Caco-2 (cell line): Measurements from ENCODE around the gene SCML2. TPM values are rescaled to one million over a fixed set of nuclear protein-coding genes. Genes with fewer than 3 reads are reported as not detected.

Experiments used
- Bru-seq: library from RNA; stranded (reverse); fragments of 400-500 nt; gene quantifications from one replicate; lab custom pipeline; 2021; lab: Mats Ljungman, UMichigan
- BruChase-seq, 2 experiments: library from RNA; stranded (reverse); fragments of 400-500 nt; gene quantifications; one replicate each; lab custom pipeline; 2021; lab: Mats Ljungman, UMichigan
- BruUV-seq: library from RNA; stranded (reverse); fragments of 400-500 nt; replicated peaks from 2 replicates; lab custom pipeline; 2021; lab: Mats Ljungman, UMichigan
- CTCF ChIA-PET: fragments of 300-600 bp; sonication (Branson Sonifier 250); formaldehyde crosslinking; loops from one replicate; lab custom pipeline; 2022; ENCODE audit warnings: antibody characterized with exemption; lab: Charles Lee
- POLR2A ChIA-PET: fragments of 300-600 bp; sonication (Branson Sonifier 250); formaldehyde crosslinking; loops from one replicate; lab custom pipeline; 2022; ENCODE audit warnings: antibody characterized with exemption; lab: Charles Lee
- DNase-seq, 2 experiments: peaks; one replicate each; pipeline versions ENCODE4 v3.0.0 to v3.0.0-alpha.2; 2020 to 2022
- H3K27me3 ChIP-seq: replicated peaks from 2 replicates; pipeline ENCODE4 v1.6.0; 2011; ENCODE audit warnings: low read length; ENCODE audit not compliant: control insufficient read depth, insufficient read depth
- H3K36me3 ChIP-seq: 2 replicates; pipeline ENCODE4 v1.5.1; 2011; ENCODE audit warnings: low read length; ENCODE audit not compliant: control insufficient read depth, insufficient read depth
- H3K4me1 ChIP-seq: fragments of 250-450 bp; sonication (Bioruptor Pico); 2 replicates; pipeline ENCODE4 v1.5.1; 2020; ENCODE audit warnings: mild to moderate bottlenecking
- H3K4me3 ChIP-seq: 2 replicates; pipeline ENCODE4 v1.5.1; 2011; ENCODE audit warnings: low read depth, mild to moderate bottlenecking, control low read depth, low read length
- H3K9me3 ChIP-seq: fragments of 250-450 bp; sonication (Bioruptor Pico); 2 replicates; pipeline ENCODE4 v1.5.1; 2020; ENCODE audit warnings: mild to moderate bottlenecking, moderate library complexity
- H3K27ac Mint-ChIP-seq: one replicate; pipeline ENCODE4 v1.8.0; 2022; ENCODE audit warnings: mixed read lengths; ENCODE audit not compliant: unreplicated experiment
- H3K27me3 Mint-ChIP-seq: one replicate; pipeline ENCODE4 v1.8.0; 2022; ENCODE audit warnings: mixed read lengths; ENCODE audit not compliant: insufficient read depth, unreplicated experiment
- H3K36me3 Mint-ChIP-seq: one replicate; pipeline ENCODE4 v1.8.0; 2022; ENCODE audit warnings: mild to moderate bottlenecking, mixed read lengths; ENCODE audit not compliant: insufficient read depth, unreplicated experiment
- H3K4me1 Mint-ChIP-seq: one replicate; pipeline ENCODE4 v1.8.0; 2022; ENCODE audit warnings: low read depth, mixed read lengths; ENCODE audit not compliant: unreplicated experiment
- H3K4me3 Mint-ChIP-seq: one replicate; pipeline ENCODE4 v1.8.0; 2022; ENCODE audit warnings: mild to moderate bottlenecking, moderate library complexity, mixed read lengths; ENCODE audit not compliant: unreplicated experiment
- H3K9me3 Mint-ChIP-seq: one replicate; pipeline ENCODE4 v1.8.0; 2022; ENCODE audit warnings: mixed read lengths; ENCODE audit not compliant: unreplicated experiment
- intact Hi-C: fragments of 100-400 bp; cut with micrococcal nuclease; formaldehyde crosslinking; loops from one replicate; pipeline ENCODE4 v1.10.0; 2022; ENCODE audit not compliant: unreplicated experiment
- long read RNA-seq: library from polyadenylated mRNA; stranded (forward); transcript quantifications from one replicate; pipeline ENCODE4 v2.0.0, GENCODE V29; 2022
- total RNA-seq: library from RNA; stranded (reverse); gene quantifications from 2 replicates; pipeline ENCODE4 v1.2.3, GENCODE V29; 2022
- TF ChIP-seq, protein P1 (sequence below), 2 experiments: fragments of 200-600 bp in 1 of 2; IDR thresholded peaks; 1 replicate in 1 of 2; 2 replicates in 1 of 2; pipeline versions ENCODE4 v1.5.1 to v1.8.0; 2011 to 2022; ENCODE audit warnings: antibody characterized with exemption in 1 of 2, control low read depth in 1 of 2, inconsistent platforms in 1 of 2, low read depth in 1 of 2, low read length in 1 of 2, mild to moderate bottlenecking in 1 of 2, moderate library complexity in 1 of 2; ENCODE audit not compliant: insufficient read depth in 1 of 2, severe bottlenecking in 1 of 2, unreplicated experiment in 1 of 2

The SCML2 gene
- total RNA-seq (13.1 and 13.8 TPM in 2 replicates), Bru-seq, nascent RNA (percentile 66 among the genes with signal in this experiment), BruChase-seq, experiment 1, labeled RNA remaining after a 2-hour chase (percentile 70 among the genes with signal in this experiment), BruChase-seq, experiment 2, labeled RNA remaining after a 6-hour chase (percentile 69 among the genes with signal in this experiment)
- long read RNA-seq, full-length matches to known transcripts: 17 of 25 reads
- long read RNA-seq, partial matches to known transcripts: 1 of 25 reads
- long read RNA-seq, other reads (novel, unspliced or antisense): 7 of 25 reads

DNA sequence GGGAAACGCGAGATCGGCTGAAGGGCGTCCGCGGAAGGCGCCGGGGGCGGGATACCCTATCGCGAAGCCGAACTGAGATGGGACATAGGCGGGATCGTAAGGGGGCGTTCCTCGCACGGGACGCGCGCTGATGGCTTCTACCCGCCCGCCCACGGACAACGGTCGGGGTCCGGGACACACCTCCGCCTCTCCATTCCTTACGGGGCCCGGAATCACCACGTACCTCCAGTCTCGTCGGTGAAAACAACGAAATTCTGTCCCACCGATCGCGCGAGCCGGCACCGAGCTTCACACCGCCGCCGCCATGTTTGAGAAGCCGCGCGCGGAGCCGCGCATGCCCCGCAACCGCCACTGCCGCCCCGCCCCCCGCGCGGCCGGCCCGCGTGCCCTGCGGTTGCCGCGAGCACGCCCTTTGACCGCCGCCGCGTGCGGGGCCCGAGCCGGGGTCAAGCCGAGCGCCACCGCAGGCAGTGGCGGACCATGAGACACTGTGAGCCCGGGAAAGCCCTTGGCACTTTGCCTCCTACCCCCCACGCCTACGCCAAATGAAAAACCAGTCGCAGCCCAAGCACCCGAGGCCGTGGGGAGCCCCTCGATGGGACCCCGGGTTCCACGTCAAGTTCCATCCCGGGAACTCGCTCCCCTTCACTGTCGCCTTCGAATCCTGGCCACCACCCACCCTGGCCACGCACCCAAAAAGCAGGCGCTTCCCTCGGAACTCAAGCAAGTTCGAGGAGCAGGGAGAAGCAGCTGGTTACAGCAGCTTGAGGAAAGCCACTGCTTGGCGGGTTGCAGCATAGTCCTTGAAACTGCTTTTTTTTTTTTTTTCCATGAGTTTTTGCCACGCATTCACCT, at the start of gene SCML2:
Gene SCML2 (minus strand): TSS at position 320 of the 855 bp plus-strand sequence. CDS start 20,617 bp downstream, outside the sequence.
- Mint-ChIP-seq H3K27ac (peak within 1 kb of the TSS; percentile 76), H3K4me3 (peak within 1 kb of the TSS; percentile 76), H3K27me3 (no peaks in the 10 kb centered on the region), H3K4me1 (peaks cover 9% of the 10 kb centered on the region), H3K36me3 (no peaks in the 10 kb centered on the region), H3K9me3 (no peaks in the 10 kb centered on the region)
- no TSS peak for BruUV-seq
- no peaks in the 10 kb centered on the region for H3K4me1 ChIP-seq
- POLR2A ChIA-PET: interaction anchor here (0.6 to 0.8 kb wide), 2 partner anchors 26 to 991 kb away, joined by 3 read pairs; no protein-coding TSS in a partner anchor
- peak within 1 kb of the TSS; percentile 82 for H3K4me3 ChIP-seq
- peak; percentile 50 to 74 for DNase-seq
- CTCF ChIA-PET: no interaction called here
- no peaks in the 10 kb centered on the region for H3K9me3 ChIP-seq
- H3K27me3 ChIP-seq: no peaks in the 10 kb centered on the region
- TF ChIP-seq, protein P1, sequence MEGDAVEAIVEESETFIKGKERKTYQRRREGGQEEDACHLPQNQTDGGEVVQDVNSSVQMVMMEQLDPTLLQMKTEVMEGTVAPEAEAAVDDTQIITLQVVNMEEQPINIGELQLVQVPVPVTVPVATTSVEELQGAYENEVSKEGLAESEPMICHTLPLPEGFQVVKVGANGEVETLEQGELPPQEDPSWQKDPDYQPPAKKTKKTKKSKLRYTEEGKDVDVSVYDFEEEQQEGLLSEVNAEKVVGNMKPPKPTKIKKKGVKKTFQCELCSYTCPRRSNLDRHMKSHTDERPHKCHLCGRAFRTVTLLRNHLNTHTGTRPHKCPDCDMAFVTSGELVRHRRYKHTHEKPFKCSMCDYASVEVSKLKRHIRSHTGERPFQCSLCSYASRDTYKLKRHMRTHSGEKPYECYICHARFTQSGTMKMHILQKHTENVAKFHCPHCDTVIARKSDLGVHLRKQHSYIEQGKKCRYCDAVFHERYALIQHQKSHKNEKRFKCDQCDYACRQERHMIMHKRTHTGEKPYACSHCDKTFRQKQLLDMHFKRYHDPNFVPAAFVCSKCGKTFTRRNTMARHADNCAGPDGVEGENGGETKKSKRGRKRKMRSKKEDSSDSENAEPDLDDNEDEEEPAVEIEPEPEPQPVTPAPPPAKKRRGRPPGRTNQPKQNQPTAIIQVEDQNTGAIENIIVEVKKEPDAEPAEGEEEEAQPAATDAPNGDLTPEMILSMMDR (IDR thresholded peaks at IDR 0.05; ENCODE audit: insufficient read depth in 1 of 2, low read depth in 1 of 2, low read length in 1 of 2, severe bottlenecking in 1 of 2, unreplicated experiment in 1 of 2): no peak
- H3K36me3 ChIP-seq: no peaks in the 10 kb centered on the region
- intact Hi-C loops: no loop called here

DNA sequence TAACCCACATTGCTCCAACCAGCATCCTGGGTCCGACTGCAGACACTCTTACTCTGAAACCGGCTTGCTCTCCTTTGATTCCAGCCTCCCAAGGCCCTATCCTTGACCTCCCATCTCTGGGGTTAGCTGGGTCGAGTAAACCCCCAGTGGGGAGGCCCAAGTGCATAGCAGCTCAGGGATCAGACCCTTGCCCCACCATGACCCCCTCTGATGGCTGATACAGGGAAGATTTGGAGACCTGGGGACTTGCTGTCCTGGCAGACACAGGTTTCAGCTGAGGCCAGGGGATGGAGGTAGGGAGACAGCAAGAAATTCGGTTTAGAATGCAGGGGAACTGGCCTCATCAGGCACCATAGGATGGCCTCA, 47.3 kb upstream of the SCML2 start:
- peaks cover 8% of the 10 kb centered on the region for H3K4me1 Mint-ChIP-seq
- TF ChIP-seq, protein P1 (IDR thresholded peaks at IDR 0.05; ENCODE audit: insufficient read depth in 1 of 2, low read depth in 1 of 2, low read length in 1 of 2, severe bottlenecking in 1 of 2, unreplicated experiment in 1 of 2): no peak
- H3K36me3 Mint-ChIP-seq: peaks cover 8% of the 10 kb centered on the region
- CTCF ChIA-PET: no interaction called here
- POLR2A ChIA-PET: no interaction called here
- H3K27me3 Mint-ChIP-seq: no peaks in the 10 kb centered on the region
- Histone ChIP-seq H3K27me3 (no peaks in the 10 kb centered on the region), H3K4me1 (peaks cover 13% of the 10 kb centered on the region), H3K9me3 (no peaks in the 10 kb centered on the region), H3K36me3 (no peaks in the 10 kb centered on the region), H3K4me3 (no peak overlapping the region)
- no peak overlapping the region for H3K4me3 Mint-ChIP-seq
- no peak for DNase-seq
- H3K27ac Mint-ChIP-seq: no peak overlapping the region
- BruUV-seq: no TSS peak
- intact Hi-C loops: no loop called here
- H3K9me3 Mint-ChIP-seq: no peaks in the 10 kb centered on the region

DNA sequence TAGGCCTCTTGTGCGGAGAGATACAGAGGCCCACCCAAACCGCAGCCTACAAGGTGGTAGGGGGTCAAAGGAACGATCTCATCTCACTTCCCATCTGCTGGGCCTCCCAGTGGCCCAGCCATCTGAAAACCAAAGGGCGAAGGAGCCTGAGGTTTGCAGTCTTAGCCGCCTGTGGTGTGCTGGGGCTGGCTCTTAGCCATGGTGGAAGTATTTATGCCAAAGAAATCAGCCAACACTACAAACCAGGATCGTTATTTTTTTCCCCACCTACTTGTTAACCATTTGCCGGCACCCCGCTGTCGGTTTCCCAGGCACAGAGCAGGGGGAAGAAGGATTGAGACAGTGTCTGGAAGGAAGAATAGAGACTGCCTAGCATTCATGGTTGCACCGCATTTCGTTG, 40.0 kb upstream of the SCML2 start:
- no peak overlapping the region for H3K4me3 Mint-ChIP-seq
- H3K9me3 Mint-ChIP-seq: no peaks in the 10 kb centered on the region
- DNase-seq: no peak
- POLR2A ChIA-PET: no interaction called here
- peaks cover 8% of the 10 kb centered on the region for H3K36me3 Mint-ChIP-seq
- intact Hi-C loops: loop anchor here (5.0 to 10.0 kb wide), 3 partner anchors 250 to 620 kb away; no protein-coding TSS in a partner anchor
- H3K4me1 Mint-ChIP-seq: peaks cover 8% of the 10 kb centered on the region
- no peaks in the 10 kb centered on the region for H3K27me3 Mint-ChIP-seq
- no peaks in the 10 kb centered on the region for H3K36me3 ChIP-seq
- no peak overlapping the region for H3K27ac Mint-ChIP-seq
- peaks cover 8% of the 10 kb centered on the region for H3K4me1 ChIP-seq
- no peaks in the 10 kb centered on the region for H3K27me3 ChIP-seq
- no peak overlapping the region for H3K4me3 ChIP-seq
- H3K9me3 ChIP-seq: no peaks in the 10 kb centered on the region
- CTCF ChIA-PET: no interaction called here
- BruUV-seq: no TSS peak
- TF ChIP-seq, protein P1 (IDR thresholded peaks at IDR 0.05; ENCODE audit: insufficient read depth in 1 of 2, low read depth in 1 of 2, low read length in 1 of 2, severe bottlenecking in 1 of 2, unreplicated experiment in 1 of 2): no peak
